ENCODE data around the gene DGCR8. TPM values are rescaled to one million over a fixed set of nuclear protein-coding genes. Genes with fewer than 3 reads are reported as not detected.

The DGCR8 gene
- total RNA-seq, 5 donors from 2014 or later (not counting 1 experiment from before 2014, with no cell fraction given), result 38.4 to 48.1 (median 45.1) TPM

GRCh38 chr22:20109411-20110358, 29.6 kb downstream of the DGCR8 start:
- Mint-ChIP-seq H3K27me3 (no peaks in the 10 kb centered on the region), H3K27ac (peak overlapping the region in 1 of 2 donors; percentile 34), H3K36me3 (peaks cover 16% of the 10 kb centered on the region), H3K9me3 (no peaks in the 10 kb centered on the region), H3K4me1 (peaks cover 0 to 16% (median 14%) of the 10 kb centered on the region in 3 donors), H3K4me3 (no peak overlapping the region)
- ChIA-PET CTCF (no interaction called here), POLR2A (no interaction called here)
- Histone ChIP-seq H3K27me3 (replicated peaks in 1 of 2; ENCODE audit: control insufficient read depth in 2 of 2, extremely low read depth in 1 of 2, insufficient read depth in 2 of 2, low read length in 1 of 2) (no peaks in the 10 kb centered on the region), H3K4me1 (ENCODE audit: control insufficient read depth in 1 of 2, extremely low read depth in 1 of 2, insufficient read depth in 2 of 2, low read length in 2 of 2) (peaks cover 0 to 44% of the 10 kb centered on the region in 2 experiments), H3K36me3 (ENCODE audit: control insufficient read depth in 2 of 2, extremely low read depth in 1 of 2, insufficient read depth in 1 of 2, low read length in 1 of 2) (peaks cover 29 to 90% of the 10 kb centered on the region in 2 donors), H3K9me3 (no peaks in the 10 kb centered on the region), H3K27ac (ENCODE audit: low read length) (no peak overlapping the region), H3K4me3 (ENCODE audit: control insufficient read depth in 1 of 2, extremely low read depth in 1 of 2, low read length in 1 of 2) (no peak overlapping the region)
- ATAC-seq (replicated peaks in 1 of 4), result no peak
- WGBS (ENCODE audit: insufficient coverage), result 94% methylated on average over 22 of the region's 23 CpGs
- DNase-seq, result no peak

- Histone ChIP-seq H3K4me3 (ENCODE audit: control insufficient read depth in 1 of 2, extremely low read depth in 1 of 2, low read length in 1 of 2) (no peak overlapping the region), H3K27me3 (replicated peaks in 1 of 2; ENCODE audit: control insufficient read depth in 2 of 2, extremely low read depth in 1 of 2, insufficient read depth in 2 of 2, low read length in 1 of 2) (no peaks in the 10 kb centered on the region), H3K36me3 (ENCODE audit: control insufficient read depth in 2 of 2, extremely low read depth in 1 of 2, insufficient read depth in 1 of 2, low read length in 1 of 2) (peaks cover 29 to 92% of the 10 kb centered on the region in 2 donors), H3K9me3 (no peaks in the 10 kb centered on the region), H3K4me1 (ENCODE audit: control insufficient read depth in 1 of 2, extremely low read depth in 1 of 2, insufficient read depth in 2 of 2, low read length in 2 of 2) (peaks cover 1 to 51% of the 10 kb centered on the region in 2 experiments), H3K27ac (ENCODE audit: low read length) (peak overlapping the region; percentile 38)
- peak overlapping the region; percentile 48 to 66 for H3K27ac Mint-ChIP-seq
- no peak overlapping the region for H3K4me3 Mint-ChIP-seq
- ChIA-PET POLR2A (no interaction called here), CTCF (interaction anchor here in 1 of 2 donors (1.1 kb wide), 1 partner anchor 10 kb away, joined by 4 read pairs; no protein-coding TSS in a partner anchor)
- no peaks in the 10 kb centered on the region for H3K9me3 Mint-ChIP-seq
- 94% methylated on average over 6 of the region's 9 CpGs for WGBS (ENCODE audit: insufficient coverage)
- no peaks in the 10 kb centered on the region for H3K27me3 Mint-ChIP-seq
- H3K36me3 Mint-ChIP-seq, result peaks cover 20% of the 10 kb centered on the region
- DNase-seq (no peak), ATAC-seq (replicated peaks in 1 of 4) (no peak)
- peaks cover 5 to 21% (median 19%) of the 10 kb centered on the region in 3 donors for H3K4me1 Mint-ChIP-seq
Measured at GRCh38 chr22:20110359-20110985, 30.4 kb downstream of the DGCR8 start.

GRCh38 chr22:20111045-20111688, 31.1 kb downstream of the DGCR8 start:
- peaks cover 29 to 90% of the 10 kb centered on the region in 2 donors for H3K36me3 ChIP-seq (ENCODE audit: control insufficient read depth in 2 of 2, extremely low read depth in 1 of 2, insufficient read depth in 1 of 2, low read length in 1 of 2)
- peak overlapping the region; percentile 38 for H3K27ac ChIP-seq (ENCODE audit: low read length)
- CTCF ChIA-PET, result interaction anchor here in 1 of 2 donors (0.9 to 1.1 kb wide), 2 partner anchors 9 to 10 kb away, joined by 4 read pairs; no protein-coding TSS in a partner anchor
- 19% methylated on average over 10 of the region's 14 CpGs for WGBS (ENCODE audit: insufficient coverage)
- no peaks in the 10 kb centered on the region for H3K9me3 Mint-ChIP-seq
- peak; percentile 36 to 69 (median 47) for ATAC-seq (replicated peaks in 1 of 4)
- POLR2A ChIA-PET, result no interaction called here
- H3K36me3 Mint-ChIP-seq, result peaks cover 20% of the 10 kb centered on the region
- H3K27ac Mint-ChIP-seq, result peak overlapping the region; percentile 66 to 82
- no peak overlapping the region for H3K4me3 ChIP-seq (ENCODE audit: control insufficient read depth in 1 of 2, extremely low read depth in 1 of 2, low read length in 1 of 2)
- H3K27me3 Mint-ChIP-seq, result no peaks in the 10 kb centered on the region
- peaks cover 8 to 58% of the 10 kb centered on the region in 2 experiments for H3K4me1 ChIP-seq (ENCODE audit: control insufficient read depth in 1 of 2, extremely low read depth in 1 of 2, insufficient read depth in 2 of 2, low read length in 2 of 2)
- no peak overlapping the region for H3K4me3 Mint-ChIP-seq
- no peaks in the 10 kb centered on the region for H3K9me3 ChIP-seq
- H3K4me1 Mint-ChIP-seq, result peaks cover 6 to 24% (median 22%) of the 10 kb centered on the region in 3 donors
- no peaks in the 10 kb centered on the region for H3K27me3 ChIP-seq (replicated peaks in 1 of 2; ENCODE audit: control insufficient read depth in 2 of 2, extremely low read depth in 1 of 2, insufficient read depth in 2 of 2, low read length in 1 of 2)
- peak in 3 of 35 experiments; percentile 28 to 62 (median 34) for DNase-seq

GRCh38 chr22:20111689-20112622, 31.9 kb downstream of the DGCR8 start:
- CTCF ChIA-PET, result interaction anchor here in 1 of 2 donors (0.9 kb wide), 1 partner anchor 10 kb away, joined by 4 read pairs; no protein-coding TSS in a partner anchor

GRCh38 chr22:20112623-20113511, 32.8 kb downstream of the DGCR8 start:
- POLR2A ChIA-PET, result interaction anchor here in 1 of 2 donors (0.6 kb wide), 3 partner anchors 32 to 1015 kb away, joined by 3 to 4 read pairs (median 4); no protein-coding TSS in a partner anchor
- H3K36me3 Mint-ChIP-seq, result peaks cover 13% of the 10 kb centered on the region
- H3K9me3 Mint-ChIP-seq, result no peaks in the 10 kb centered on the region
- Histone ChIP-seq H3K4me3 (ENCODE audit: control insufficient read depth in 1 of 2, extremely low read depth in 1 of 2, low read length in 1 of 2) (no peak overlapping the region), H3K4me1 (ENCODE audit: control insufficient read depth in 1 of 2, extremely low read depth in 1 of 2, insufficient read depth in 2 of 2, low read length in 2 of 2) (peaks cover 9 to 67% of the 10 kb centered on the region in 2 experiments), H3K27me3 (replicated peaks in 1 of 2; ENCODE audit: control insufficient read depth in 2 of 2, extremely low read depth in 1 of 2, insufficient read depth in 2 of 2, low read length in 1 of 2) (no peaks in the 10 kb centered on the region), H3K27ac (ENCODE audit: low read length) (no peak overlapping the region), H3K36me3 (ENCODE audit: control insufficient read depth in 2 of 2, extremely low read depth in 1 of 2, insufficient read depth in 1 of 2, low read length in 1 of 2) (peaks cover 21 to 73% of the 10 kb centered on the region in 2 donors), H3K9me3 (no peaks in the 10 kb centered on the region)
- no peak for ATAC-seq (replicated peaks in 1 of 4)
- no peak overlapping the region for H3K27ac Mint-ChIP-seq
- H3K4me3 Mint-ChIP-seq, result no peak overlapping the region
- 95% methylated on average over 14 of the region's 26 CpGs for WGBS (ENCODE audit: insufficient coverage)
- CTCF ChIA-PET, result interaction anchor here in 1 of 2 donors (0.6 kb wide), 1 partner anchor 160 kb away, joined by 4 read pairs; no protein-coding TSS in a partner anchor
- peaks cover 12 to 32% (median 24%) of the 10 kb centered on the region in 3 donors for H3K4me1 Mint-ChIP-seq
- no peaks in the 10 kb centered on the region for H3K27me3 Mint-ChIP-seq
- DNase-seq, result no peak

More at GRCh38 chr22:20111689-20112622, 31.9 kb downstream of the DGCR8 start:
- POLR2A ChIA-PET, result interaction anchor here in 1 of 2 donors (0.6 kb wide), 1 partner anchor 1014 kb away, joined by 3 read pairs; no protein-coding TSS in a partner anchor
- Histone ChIP-seq H3K36me3 (ENCODE audit: control insufficient read depth in 2 of 2, extremely low read depth in 1 of 2, insufficient read depth in 1 of 2, low read length in 1 of 2) (peaks cover 26 to 82% of the 10 kb centered on the region in 2 donors), H3K9me3 (no peaks in the 10 kb centered on the region), H3K4me1 (ENCODE audit: control insufficient read depth in 1 of 2, extremely low read depth in 1 of 2, insufficient read depth in 2 of 2, low read length in 2 of 2) (peaks cover 9 to 66% of the 10 kb centered on the region in 2 experiments), H3K4me3 (ENCODE audit: control insufficient read depth in 1 of 2, extremely low read depth in 1 of 2, low read length in 1 of 2) (no peak overlapping the region), H3K27me3 (replicated peaks in 1 of 2; ENCODE audit: control insufficient read depth in 2 of 2, extremely low read depth in 1 of 2, insufficient read depth in 2 of 2, low read length in 1 of 2) (no peaks in the 10 kb centered on the region), H3K27ac (ENCODE audit: low read length) (peak overlapping the region; percentile 38)
- WGBS (ENCODE audit: insufficient coverage), result 70% methylated on average over 4 of the region's 7 CpGs
- Mint-ChIP-seq H3K27ac (peak overlapping the region; percentile 66 to 73), H3K4me1 (peaks cover 12 to 28% (median 24%) of the 10 kb centered on the region in 3 donors), H3K27me3 (no peaks in the 10 kb centered on the region), H3K36me3 (peaks cover 20% of the 10 kb centered on the region), H3K9me3 (no peaks in the 10 kb centered on the region), H3K4me3 (no peak overlapping the region)
- ATAC-seq (replicated peaks in 1 of 4) (no peak), DNase-seq (no peak)
